HG02610 (cell line): Measurements from ENCODE around the gene SCRN1.
"Not testable (repeated sequence)": the region's sequence is repeated elsewhere in the genome, so short reads cannot be mapped to it uniquely, and the experiment has no call there.

ENCODE experiments used
- ATAC-seq: cut with Tn5 transposase; IDR thresholded peaks from one replicate; pipeline ENCODE4 v1.9.1; 2021; ENCODE audit warnings: mild to moderate bottlenecking, moderate library complexity; ENCODE audit not compliant: unreplicated experiment

Gene SCRN1

GRCh38 chr7:29970158-29970557 is 19.4 kb downstream of the SCRN1 start:
- no peak for ATAC-seq

DNA sequence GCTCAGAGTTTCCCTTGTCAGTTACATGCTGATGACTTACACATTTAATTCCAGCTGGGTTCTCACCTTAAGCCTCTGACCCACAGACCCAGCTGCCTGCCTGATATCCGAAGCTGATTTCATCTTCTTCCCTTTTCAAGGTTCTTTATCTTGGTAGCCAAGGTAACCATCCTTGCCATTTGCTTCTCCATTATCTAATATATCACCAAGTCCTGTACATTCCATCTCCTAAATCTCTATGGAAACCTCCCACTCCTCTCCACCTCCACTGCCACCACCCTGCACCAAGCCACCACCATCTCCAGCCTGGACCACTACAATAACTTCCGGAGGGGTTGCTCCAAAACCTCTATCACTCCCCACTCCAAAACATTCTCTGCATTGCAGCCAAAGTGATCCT is 19.9 kb downstream of the SCRN1 start:
- no peak for ATAC-seq

- ATAC-seq, result no peak
These were observed 20.8 kb downstream of the SCRN1 start for GRCh38 chr7:29968683-29969395.

DNA sequence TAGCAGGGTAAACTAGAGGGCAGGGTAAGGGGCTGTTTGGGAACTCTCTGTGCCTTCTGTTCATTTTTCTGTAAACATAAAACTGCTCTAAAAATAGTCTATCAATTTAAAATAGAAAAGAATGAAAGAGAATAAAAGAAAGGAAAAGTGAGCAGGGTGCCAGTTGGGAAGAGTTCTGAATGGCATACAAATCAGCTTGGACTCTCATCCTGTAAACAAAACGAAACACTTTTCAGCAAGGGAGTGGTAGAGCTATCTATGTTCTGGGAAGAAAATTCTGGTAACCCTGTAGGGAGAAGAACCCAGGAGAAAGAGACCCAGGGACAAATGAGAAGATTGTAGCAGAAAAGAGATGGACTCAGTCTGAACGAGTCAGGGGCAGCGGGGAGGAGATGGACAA is 24.6 kb downstream of the SCRN1 start:
- ATAC-seq, result no peak

GRCh38 chr7:29962035-29962434 is 27.6 kb downstream of the SCRN1 start:
- no peak for ATAC-seq

- not testable (repeated sequence) for ATAC-seq
These were observed 28.0 kb downstream of the SCRN1 start for GRCh38 chr7:29961611-29962010.

GRCh38 chr7:29958667-29959358 is 30.8 kb downstream of the SCRN1 start:
- no peak for ATAC-seq

- no peak for ATAC-seq
These were observed 31.9 kb downstream of the SCRN1 start for GRCh38 chr7:29957521-29958310.

DNA sequence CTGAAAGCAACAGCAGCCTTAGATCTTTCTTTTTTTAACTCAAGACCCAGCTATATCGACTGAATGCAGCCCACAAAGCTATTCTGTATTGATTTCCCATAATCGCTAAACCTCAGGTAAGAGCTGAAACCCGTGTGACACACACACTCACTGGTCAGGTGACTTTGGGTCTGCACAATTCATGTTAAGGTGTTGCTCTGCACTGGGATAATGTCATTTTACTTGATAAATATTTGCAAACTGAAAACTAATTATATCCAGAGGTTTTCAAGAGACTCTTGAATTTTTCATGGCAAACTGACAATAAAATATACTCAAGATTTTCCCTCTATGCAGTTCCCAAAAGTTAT is 33.1 kb downstream of the SCRN1 start:
- ATAC-seq, result peak; percentile 11

DNA sequence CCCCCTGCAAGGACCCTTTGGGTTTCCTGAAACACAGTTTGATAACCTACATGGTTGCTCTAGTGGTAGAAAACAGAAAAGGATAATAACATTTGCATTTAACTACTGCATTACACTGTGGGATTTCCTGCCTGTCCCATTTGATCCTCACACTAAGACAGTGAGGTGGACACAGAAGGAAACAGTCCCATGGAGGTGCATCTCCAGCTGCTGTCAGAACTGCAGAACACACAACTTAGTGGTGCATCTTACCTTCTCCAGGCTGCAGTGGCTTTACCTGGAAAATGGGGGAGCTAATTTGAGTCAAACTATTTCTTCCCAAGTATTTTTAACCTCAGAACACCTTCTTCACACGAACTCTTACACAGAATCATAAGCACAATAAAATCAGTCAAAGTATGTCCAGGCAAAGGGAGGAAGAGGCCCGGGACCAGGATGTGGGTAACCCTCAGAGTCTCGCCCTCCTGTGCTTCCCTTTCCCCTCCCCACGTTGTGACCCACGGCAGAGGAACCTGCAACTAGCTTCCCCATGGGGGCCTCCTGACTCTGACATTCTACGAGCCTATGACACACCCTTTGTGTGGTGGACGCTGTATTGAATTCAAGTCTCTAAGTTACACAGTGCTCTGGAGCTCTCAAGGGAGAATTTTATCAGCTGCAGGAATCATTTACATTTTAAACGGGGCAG is 33.7 kb downstream of the SCRN1 start:
- peak; percentile 78 for ATAC-seq

- ATAC-seq, result no peak
These were observed 34.4 kb downstream of the SCRN1 start for GRCh38 chr7:29955075-29955792.

DNA sequence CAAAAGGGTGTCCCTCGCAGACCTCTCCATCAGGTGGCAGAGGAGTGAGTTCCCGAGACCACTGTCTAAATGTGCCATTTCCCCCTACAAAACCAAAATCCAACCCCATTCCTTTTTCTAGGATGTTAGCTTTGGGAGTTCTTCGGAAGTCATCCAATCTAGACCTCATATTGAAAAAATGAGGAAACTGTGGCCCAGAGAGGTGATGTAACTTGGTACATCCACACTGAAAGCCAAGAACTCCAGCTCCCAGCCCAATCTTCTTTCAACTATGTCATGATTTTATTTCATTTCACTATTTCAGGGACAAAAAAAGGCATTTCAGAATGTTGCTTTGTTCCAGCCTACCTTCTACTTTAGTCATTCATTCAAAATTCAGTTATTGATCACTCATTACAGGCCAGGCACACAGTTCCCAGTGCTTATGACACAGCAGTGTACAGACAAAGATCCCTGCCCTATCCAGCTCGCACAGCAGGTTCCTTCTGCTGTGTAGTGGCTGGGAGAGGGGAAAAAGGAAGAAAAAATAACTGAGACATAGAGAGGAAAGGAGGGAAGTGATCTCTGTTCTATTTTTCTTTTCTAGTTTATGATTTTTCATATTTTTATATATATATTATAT is 35.8 kb downstream of the SCRN1 start:
- ATAC-seq, result no peak

GRCh38 chr7:29951206-29951605 is 38.4 kb downstream of the SCRN1 start:
- ATAC-seq, result no peak

- ATAC-seq, result no peak
These were observed 39.1 kb downstream of the SCRN1 start for GRCh38 chr7:29950480-29950879.

DNA sequence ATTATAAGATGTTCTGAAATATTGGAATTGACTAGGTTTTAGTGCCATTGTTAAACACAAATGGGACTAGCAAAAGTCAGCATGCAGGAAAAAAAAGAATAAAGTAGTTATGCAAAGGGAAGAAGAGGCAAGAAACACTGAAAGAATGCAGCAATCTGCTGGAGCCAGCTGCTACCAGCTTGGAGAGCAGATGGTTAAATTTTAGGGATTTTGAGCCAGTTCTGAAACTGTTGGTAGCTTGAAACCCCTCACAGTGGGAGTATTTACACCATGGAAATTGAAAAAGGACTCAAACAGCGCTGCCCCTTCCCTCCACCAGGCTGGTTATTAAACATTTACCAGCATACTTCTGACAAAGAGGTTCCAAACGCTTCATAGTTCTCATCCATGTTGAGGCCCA is 41.0 kb downstream of the SCRN1 start:
- ATAC-seq, result no peak

GRCh38 chr7:29946428-29947186 is 43.0 kb downstream of the SCRN1 start:
- ATAC-seq, result no peak

DNA sequence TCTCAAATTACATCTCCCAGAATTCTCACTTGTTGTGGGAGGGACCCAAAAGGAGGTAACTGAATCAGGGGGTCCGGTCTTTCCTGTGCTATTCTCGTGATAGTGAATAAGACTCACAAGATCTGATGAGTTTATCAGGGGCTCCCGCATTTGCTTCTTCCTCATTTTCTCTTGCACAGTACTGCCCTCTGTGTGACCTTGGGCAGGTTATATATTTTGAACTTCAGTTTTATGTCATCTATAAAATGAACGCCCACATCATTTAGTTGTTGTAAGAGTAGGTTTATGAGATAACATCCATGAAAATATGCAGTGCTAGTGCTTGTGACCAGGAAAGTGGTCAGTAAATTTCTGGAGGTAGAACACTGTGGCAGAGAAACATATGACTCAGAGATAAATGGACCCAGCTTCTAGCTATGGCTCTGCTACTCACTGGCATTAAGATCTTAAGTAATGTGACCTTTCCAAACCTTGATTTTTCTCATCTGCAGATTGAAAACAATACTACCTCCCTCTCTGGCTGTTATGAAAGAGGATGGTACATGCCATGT is 44.3 kb downstream of the SCRN1 start:
- no peak for ATAC-seq

GRCh38 chr7:29940199-29940598 is 49.4 kb downstream of the SCRN1 start:
- ATAC-seq, result no peak

DNA sequence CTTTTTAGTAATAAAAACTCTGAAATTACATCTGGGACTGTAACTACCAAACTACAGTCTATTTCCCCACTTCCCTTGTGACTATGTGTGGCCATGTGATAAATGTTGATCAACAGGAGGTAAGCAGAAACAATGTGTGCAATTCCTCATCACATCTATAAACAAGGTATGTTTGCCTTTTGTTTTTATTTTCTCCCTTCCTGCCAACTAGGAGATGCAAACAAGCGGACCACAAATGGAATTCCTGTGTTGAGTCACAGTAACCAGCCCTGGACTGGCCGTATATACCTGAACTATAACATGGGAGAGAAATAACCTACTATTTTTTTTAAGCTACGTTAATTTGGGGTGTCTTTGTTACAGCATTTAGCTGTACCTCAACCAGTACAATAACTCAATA is 52.5 kb downstream of the SCRN1 start:
- no peak for ATAC-seq
